Measurements from ENCODE around the gene RNF44. TPM values are rescaled to one million over a fixed set of nuclear protein-coding genes. Genes with fewer than 3 reads are reported as not detected.

The RNF44 gene
- total RNA-seq, 1 experiment from 2014 or later: 113 TPM

GRCh38 chr5:176508603-176509002 is 28.6 kb downstream of the RNF44 start:
- no peak for TF ChIP-seq CTCF (IDR thresholded peaks at IDR 0.05)
- no peak for TF ChIP-seq TCF7L2 (IDR thresholded peaks at IDR 0.05; ENCODE audit: low read depth, low read length)
- TF ChIP-seq, protein P1, sequence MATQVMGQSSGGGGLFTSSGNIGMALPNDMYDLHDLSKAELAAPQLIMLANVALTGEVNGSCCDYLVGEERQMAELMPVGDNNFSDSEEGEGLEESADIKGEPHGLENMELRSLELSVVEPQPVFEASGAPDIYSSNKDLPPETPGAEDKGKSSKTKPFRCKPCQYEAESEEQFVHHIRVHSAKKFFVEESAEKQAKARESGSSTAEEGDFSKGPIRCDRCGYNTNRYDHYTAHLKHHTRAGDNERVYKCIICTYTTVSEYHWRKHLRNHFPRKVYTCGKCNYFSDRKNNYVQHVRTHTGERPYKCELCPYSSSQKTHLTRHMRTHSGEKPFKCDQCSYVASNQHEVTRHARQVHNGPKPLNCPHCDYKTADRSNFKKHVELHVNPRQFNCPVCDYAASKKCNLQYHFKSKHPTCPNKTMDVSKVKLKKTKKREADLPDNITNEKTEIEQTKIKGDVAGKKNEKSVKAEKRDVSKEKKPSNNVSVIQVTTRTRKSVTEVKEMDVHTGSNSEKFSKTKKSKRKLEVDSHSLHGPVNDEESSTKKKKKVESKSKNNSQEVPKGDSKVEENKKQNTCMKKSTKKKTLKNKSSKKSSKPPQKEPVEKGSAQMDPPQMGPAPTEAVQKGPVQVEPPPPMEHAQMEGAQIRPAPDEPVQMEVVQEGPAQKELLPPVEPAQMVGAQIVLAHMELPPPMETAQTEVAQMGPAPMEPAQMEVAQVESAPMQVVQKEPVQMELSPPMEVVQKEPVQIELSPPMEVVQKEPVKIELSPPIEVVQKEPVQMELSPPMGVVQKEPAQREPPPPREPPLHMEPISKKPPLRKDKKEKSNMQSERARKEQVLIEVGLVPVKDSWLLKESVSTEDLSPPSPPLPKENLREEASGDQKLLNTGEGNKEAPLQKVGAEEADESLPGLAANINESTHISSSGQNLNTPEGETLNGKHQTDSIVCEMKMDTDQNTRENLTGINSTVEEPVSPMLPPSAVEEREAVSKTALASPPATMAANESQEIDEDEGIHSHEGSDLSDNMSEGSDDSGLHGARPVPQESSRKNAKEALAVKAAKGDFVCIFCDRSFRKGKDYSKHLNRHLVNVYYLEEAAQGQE (IDR thresholded peaks at IDR 0.05; ENCODE audit: insufficient read depth in 1 of 2, low read depth in 2 of 2, low read length in 1 of 2): no peak
- no peak for TF ChIP-seq POLR2AphosphoS5 (IDR thresholded peaks at IDR 0.05; ENCODE audit: low read depth, low read length)
- TF ChIP-seq SIN3A (IDR thresholded peaks at IDR 0.05; ENCODE audit: borderline replicate concordance, insufficient read depth, low read depth, low read length): no peak
- no peak overlapping the region for H3K27ac ChIP-seq (ENCODE audit: low read length)
- H3K4me3 ChIP-seq (ENCODE audit: low read depth in 2 of 2, low read length in 2 of 2): no peak overlapping the region
- intact Hi-C loops (cut with micrococcal nuclease; ENCODE audit: unreplicated experiment): no loop called here
- no peaks in the 10 kb centered on the region for H3K9me3 ChIP-seq (ENCODE audit: control insufficient read depth, insufficient read depth, low read depth, low read length)
- no TSS peak for BruUV-seq (replicated peaks)
- in situ Hi-C loops (cut with HindIII; ENCODE audit: low pct_unique_long_range_greater_than_20kb, low sequenced_read_pairs): no loop called here
- DNase-seq (ENCODE audit: low read depth, low spot score) (no peak), ATAC-seq (no peak)
- CTCF ChIA-PET: no interaction called here
- POLR2A ChIA-PET: interaction anchor here (0.7 kb wide), 1 partner anchor 40 kb away, joined by 8 read pairs; the partner anchor contains the start of gene CDHR2
- H3K36me3 ChIP-seq (ENCODE audit: control insufficient read depth, insufficient read depth, low read length): peaks cover 11% of the 10 kb centered on the region
- H3K27me3 ChIP-seq (ENCODE audit: control insufficient read depth, insufficient read depth, low read length): no peaks in the 10 kb centered on the region
- no peaks in the 10 kb centered on the region for H3K4me1 ChIP-seq (ENCODE audit: control insufficient read depth, insufficient read depth, low read length)

- Histone ChIP-seq H3K9me3 (ENCODE audit: control insufficient read depth, insufficient read depth, low read depth, low read length) (no peaks in the 10 kb centered on the region), H3K27me3 (ENCODE audit: control insufficient read depth, insufficient read depth, low read length) (no peaks in the 10 kb centered on the region), H3K36me3 (ENCODE audit: control insufficient read depth, insufficient read depth, low read length) (peaks cover 11% of the 10 kb centered on the region), H3K4me3 (ENCODE audit: low read depth in 2 of 2, low read length in 2 of 2) (no peak overlapping the region), H3K4me1 (ENCODE audit: control insufficient read depth, insufficient read depth, low read length) (no peaks in the 10 kb centered on the region), H3K27ac (ENCODE audit: low read length) (no peak overlapping the region)
- TF ChIP-seq, protein P1 (IDR thresholded peaks at IDR 0.05; ENCODE audit: insufficient read depth in 1 of 2, low read depth in 2 of 2, low read length in 1 of 2): no peak
- TF ChIP-seq TCF7L2 (IDR thresholded peaks at IDR 0.05; ENCODE audit: low read depth, low read length) (no peak), SIN3A (IDR thresholded peaks at IDR 0.05; ENCODE audit: borderline replicate concordance, insufficient read depth, low read depth, low read length) (no peak), POLR2AphosphoS5 (IDR thresholded peaks at IDR 0.05; ENCODE audit: low read depth, low read length) (no peak), CTCF (IDR thresholded peaks at IDR 0.05) (no peak)
- ChIA-PET POLR2A (no interaction called here), CTCF (no interaction called here)
- in situ Hi-C loops (cut with HindIII; ENCODE audit: low pct_unique_long_range_greater_than_20kb, low sequenced_read_pairs): no loop called here
- BruUV-seq (replicated peaks): no TSS peak
- ATAC-seq: 0 out of 2 replicates have a peak, but pooled peaks have one; percentile 14
- DNase-seq (ENCODE audit: low read depth, low spot score): no peak
- intact Hi-C loops (cut with micrococcal nuclease; ENCODE audit: unreplicated experiment): no loop called here
Measured at GRCh38 chr5:176507911-176508310, 29.3 kb downstream of the RNF44 start.
